NCI-H1694 (cell line): ENCODE data around the gene PIK3CD.
"Not testable (repeated sequence)": the region's sequence is repeated elsewhere in the genome, so short reads cannot be mapped to it uniquely, and the experiment has no call there.

Experiments used
- DNase-seq: peaks from one replicate; lab custom pipeline; 2025; lab: John Stamatoyannopoulos, UW

The PIK3CD gene

DNA sequence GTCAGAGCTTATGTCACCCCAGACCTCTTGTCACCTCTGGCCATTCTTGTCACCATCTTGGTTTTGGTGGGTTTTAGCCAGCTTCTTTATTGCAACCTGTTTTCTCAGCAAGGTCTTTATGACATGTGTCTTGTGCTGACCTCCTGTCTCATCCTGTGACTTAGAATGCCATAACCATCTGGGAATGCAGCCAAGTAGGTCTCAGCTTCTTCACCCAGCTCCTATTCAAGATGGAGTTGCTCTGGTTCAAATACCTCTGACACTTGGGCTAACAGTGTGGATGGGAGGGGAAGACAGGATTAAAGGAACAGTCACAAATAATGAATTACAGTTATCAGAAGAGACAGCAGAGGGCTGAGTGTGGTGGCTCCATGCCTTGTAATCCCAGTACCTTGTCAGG, 30.5 kb upstream of the PIK3CD start:
- DNase-seq: no peak

DNA sequence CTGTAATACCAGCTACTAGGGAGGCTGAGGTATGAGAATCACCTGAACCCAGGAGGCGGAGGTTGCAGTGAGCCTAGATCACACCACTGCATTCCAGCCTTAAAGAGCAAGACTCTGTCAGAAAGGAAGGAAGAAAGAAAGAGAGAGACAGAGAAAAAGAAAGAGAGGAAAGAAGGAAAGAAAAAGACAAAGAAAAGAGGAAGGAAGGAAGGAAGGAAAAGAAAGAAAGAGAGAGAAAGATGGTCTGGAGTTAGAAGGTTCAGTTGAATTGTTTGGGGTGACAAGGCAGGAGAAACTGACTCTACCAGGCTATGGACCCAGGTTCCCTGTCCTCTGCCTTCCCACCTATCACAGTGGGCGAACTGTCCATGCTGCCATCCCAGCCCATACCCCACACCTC, 27.4 kb upstream of the PIK3CD start:
- no peak for DNase-seq

DNA sequence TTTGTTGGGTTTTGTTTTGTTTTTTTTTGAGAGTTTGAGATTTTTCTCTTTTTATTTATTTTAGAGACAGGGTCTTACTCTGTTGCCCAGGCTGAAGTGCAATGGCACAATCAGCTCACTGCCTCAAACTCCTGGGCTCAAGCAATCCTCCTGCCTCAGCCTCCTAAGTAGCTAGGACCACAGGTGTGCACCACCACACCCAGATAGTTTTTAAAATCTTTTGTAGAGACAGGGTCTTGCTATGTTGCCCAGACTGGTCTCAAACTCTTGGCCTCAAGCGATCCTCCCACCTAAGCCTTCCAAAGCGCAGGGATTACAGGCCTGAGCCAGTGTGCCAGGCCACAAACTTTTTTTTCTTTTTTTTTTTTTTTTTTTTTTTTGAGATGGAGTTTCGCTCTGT, 26.5 kb upstream of the PIK3CD start:
- DNase-seq: not testable (repeated sequence)

DNA sequence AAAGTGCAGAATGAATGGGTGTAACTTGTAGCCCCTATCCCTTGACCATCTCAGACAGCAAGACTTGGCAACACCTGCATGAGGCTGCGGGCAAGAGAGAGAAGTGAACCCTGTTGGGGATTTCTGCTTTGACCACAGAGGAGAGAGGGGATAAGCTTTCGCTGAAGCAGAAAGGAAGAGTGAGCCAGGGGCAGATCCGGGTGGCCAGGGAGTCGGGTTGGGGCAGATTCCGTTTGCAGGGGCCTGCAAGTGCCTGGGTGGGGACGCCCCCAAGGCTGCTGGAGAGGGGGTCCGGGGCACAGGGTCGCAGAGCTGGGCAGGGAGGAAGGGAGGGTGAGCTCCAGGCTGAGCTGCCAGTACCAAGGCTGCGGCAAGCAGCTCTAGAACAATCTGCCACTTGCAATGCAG, 25.3 kb upstream of the PIK3CD start:
- DNase-seq: no peak

DNA sequence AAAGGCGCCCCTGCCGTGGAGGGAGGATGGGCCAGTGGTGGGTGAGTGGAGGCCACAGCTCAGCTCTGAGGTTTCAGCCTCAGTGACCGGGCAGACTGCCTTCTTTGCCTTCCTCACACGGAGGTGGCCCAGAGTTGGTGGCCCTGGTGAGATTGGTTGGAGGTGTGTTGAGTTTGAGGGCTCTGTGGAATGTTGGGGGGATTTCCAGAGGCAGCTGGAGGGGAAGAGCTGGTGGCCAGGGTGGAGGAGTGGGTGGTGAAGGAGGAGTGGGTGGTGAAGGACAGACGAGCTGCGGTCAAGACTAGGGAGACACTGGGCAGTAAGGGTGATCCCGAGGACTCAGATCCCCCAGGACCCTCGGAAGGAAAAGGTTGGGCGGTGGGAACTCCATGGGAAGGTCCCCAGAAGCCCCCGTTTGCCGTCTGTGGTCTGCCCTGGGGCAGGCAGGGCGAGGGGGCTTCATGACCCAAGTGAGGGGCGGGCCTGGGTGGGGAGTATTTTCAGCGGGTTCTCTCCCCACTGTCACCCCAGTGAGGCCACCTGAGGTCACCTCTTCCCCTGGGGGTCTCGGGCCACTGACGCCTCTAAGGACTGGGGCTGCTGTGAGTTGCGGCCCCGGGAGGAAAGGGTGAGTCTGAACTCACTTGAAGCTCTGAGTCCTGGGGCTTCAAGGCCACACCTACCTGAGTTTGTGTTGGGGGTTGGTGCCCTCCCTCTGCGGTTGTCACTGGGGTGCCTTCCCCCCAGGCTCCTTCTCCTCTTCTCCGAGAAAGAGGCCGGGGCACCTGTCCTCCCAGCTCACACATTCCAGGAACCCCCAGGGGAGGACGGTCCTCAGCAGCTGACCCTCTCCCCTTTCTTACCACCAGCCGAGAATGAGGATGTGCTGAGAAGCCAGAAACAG, 22.7 kb upstream of the PIK3CD start:
- DNase-seq: no peak

DNA sequence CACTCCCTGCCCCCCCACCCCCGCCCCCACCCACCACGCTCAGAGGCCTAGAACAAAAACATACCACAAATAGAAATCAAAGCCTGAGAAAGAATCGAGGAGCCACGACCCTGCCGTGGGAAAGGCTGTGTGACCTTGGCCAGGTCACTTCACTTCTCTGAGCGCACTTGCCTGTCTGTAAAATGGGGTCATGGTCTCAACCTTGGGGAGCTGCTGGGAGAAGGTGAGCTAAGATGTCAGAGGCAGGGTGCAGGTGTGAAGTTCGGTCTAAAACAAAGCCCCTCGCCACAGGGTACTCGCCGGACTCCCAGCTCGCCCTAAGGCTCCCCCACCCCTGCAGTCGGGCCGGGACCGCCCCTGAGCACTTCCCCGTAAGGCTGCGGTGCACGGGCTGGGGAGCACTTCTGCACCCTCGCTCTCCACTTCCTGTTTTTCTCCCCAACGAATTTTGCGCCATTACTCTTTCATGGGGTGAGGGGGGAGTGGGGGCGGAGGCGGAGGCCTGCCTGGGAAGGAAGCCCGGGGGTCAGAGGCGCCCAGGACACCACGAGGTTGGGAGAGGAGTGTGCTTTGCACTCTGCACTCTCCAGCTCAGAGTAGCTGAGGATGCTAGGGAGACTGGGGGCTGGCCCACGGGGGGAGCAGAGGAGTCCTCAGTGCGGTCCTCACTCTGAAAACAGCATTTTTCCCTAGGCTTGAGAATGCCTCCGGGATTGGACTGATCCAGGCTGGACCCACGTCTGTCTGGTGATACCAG, 21.9 kb upstream of the PIK3CD start:
- DNase-seq: no peak

DNA sequence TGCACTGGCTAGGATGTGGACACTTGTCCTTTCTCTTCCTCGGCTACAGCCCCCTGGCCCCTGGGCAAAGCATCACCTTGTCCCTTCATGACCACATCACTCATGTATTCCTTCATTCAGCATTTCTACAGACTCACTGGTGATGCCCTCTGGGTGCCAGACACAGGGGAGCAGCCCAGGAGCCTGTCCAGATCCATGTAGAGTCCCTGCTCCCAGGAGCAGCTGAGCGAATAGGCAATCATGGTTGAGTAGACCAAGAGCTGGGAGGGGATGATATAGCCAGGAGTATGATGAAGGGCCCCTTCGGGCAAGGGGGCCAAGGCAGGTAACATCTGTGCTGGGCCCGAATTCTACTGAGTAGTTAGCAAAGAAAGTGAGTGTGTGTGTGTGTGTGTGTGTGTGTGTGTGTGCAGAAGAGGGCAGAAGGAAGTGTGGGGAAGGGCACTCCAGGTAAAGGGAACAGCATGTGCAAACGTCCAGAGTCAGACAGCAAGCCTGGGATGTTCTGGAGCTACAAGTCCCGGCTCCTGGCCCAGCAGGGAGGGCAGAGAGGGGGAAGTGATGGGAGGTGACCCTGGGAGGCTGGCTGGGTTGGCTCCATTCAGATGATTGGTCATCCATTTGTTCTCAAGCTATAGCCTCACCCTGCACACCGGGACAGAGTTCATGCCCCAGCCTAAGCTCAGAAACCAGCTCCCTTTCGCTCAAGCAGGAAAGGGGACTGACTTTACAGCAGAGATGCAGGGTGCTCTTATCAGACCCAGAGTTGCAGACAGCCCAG, 21.0 kb upstream of the PIK3CD start:
- DNase-seq: no peak

DNA sequence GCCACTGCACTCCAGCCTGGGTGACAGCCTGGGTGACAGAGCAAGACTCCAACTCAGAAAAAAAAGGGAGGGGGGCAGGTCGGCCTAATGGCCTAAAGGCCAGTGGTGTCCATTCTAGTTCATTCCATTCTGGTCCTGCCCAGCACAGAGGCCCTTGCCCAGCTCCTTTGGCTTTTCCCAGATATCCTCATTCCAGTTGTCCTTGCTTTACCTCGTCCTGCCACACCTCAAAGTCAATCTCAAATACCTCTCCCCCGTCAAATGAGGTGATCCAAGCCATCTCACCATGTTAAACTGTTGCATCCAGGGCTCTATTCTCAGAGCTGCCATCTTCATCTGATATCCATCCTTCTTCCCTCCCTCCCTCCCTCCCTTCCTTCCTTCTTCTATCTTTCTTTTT, 19.9 kb upstream of the PIK3CD start:
- DNase-seq: no peak

DNA sequence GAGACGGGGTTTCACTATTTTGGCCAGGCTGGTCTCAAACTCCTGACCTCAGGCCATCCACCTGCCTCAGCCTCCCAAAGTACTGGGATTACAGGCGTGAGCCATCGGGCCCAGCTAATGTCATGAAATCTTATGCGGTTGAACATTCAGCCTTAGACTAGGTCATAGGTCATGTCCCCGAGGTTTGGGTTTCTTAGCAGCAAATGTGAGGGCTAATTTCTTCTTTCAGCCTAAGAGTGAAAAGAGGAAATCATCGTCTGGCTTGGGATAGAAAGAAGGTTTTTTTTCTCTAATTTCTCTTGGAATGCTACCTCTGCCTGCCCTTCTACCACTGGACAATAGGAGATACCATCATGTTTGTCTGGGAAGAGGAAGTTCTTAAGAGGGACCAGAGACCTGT, 18.0 kb upstream of the PIK3CD start:
- DNase-seq: no peak

DNA sequence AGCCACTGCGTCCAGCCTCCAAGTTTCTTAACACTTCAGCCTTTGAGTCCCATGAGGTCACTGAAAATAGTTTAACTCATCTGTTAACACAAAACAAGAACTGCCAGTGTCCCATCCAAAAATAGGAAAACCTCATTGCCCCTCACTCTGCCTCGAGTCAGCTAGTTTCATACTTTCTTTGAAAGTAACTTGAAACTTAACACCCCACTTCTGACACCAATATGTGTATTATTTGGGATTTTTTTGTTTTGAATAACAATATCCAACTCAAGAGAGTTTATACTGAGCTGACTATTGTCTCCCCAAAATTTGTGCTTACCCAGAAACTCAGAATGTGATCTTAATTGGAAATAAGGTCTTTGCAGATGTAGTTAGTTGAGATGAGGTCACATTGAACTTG, 16.9 kb upstream of the PIK3CD start:
- DNase-seq: no peak

DNA sequence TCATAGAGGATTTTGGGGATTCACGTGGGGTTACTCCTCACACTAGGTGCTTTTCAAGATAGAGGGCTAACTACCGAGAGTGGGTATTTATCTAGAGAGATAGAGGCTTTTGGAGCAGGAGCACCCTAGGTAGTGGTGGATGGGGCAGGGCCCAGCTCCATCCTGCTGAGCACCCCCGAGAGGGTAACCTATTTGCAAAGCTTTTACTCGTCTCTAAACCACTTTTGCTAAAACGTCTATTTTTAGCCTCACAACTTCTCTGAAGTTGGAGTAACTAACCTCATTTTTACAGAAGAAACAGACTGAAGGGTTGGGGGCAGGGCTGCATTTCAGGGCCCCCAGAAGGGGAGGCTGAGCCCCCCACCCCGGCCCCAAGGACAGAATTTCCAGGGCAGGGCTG, 12.3 kb upstream of the PIK3CD start:
- DNase-seq: no peak

DNA sequence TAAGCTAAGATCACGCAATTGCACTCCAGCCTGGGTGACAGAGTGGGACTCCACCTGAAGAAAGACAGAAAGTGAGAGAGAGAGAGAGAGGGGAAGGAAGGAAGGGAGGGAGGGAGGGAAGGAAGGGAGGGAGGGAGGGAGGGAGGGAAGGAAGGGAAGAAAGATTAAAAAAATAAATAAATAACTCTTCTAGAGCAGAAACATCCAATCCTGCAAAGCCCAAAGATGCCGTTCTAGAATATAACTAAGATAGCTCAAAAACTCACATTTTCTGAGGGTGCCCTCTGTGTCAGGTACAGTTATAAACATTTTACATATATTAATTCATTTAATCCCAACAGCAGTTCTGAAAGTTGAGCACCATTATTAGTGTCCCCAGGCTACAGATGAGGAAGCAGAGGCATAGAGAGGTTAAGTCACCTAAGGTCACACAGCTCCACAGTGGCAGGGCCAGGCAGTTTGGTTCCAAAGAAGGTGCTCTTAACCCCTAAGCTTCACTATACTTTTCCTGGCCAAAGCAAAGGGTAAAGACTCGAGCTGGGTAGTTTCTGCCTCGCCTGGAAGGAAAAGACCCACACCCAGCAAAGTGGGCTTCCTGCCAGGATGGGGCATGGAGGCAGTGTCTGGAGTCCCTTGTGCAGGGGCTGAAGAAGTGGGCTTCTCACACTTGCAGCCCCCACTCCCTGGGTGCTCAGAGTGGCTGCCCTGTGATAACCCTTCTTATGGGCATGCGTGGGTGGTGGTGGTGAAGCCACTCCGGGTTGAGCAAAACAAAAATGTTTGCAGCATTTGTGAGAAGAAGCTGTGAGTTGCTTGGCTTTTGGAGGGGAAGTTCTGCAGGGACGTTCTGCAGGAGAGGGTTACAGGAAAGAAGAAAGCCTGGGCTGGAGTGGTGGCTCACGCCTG, 7.9 kb upstream of the PIK3CD start:
- DNase-seq: no peak

DNA sequence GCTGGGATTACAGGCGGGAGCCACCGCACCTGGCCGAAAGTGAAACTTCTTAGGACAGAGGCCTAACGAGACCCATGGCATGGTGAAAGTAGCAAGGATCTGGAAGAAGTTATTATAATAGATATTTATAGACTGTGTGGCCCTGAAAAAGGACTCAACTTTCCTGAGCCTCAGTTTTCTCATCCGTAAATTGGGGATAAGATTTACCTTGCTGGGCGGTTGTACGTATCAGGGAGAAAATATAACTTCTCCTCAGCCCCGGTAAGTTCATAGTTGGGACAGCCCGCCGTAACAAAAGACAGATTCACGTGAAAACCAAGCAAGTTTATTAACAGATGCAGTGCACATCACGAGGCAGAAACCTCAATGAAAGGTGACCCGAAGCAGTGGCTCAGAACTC, 5.5 kb upstream of the PIK3CD start:
- DNase-seq: no peak

DNA sequence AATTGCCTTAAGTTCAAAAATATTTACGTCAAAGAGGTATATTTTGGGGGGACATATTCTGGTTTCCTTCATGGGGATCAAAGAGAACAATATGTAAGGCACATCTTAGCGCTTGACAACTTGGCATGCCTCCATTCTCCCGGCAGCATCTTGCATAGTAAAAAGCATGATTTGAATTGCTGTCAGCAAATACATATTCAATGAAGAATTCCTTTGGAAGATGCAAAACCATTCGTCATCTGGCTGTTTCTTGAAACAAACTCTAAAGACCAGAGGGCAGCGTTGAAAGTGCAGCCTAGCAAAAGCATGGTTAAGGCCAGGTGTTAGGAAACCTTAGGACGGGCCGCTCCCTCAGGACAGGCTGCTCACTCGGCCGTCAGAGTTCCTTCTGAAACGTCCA, 3.4 kb upstream of the PIK3CD start:
- DNase-seq: no peak

DNA sequence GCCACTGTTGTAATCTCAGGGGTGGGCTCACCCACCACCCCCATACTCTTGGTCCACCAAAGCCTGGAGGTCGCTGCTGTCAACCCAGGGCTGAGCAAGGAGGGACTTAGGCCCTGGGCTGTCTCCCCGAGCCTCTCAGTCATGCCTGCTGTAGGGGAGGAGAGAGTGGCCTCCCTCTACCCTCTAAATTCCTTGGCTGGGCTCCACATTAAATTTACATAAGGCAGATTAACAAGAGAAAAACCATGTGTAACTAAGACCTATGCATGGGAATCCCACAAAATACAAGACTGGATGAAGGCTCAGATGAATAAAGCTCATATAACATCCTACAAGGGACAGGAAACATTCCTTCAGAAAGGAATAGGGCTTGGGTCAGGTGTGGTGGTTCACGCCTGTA, 1.8 kb upstream of the PIK3CD start:
- no peak for DNase-seq

DNA sequence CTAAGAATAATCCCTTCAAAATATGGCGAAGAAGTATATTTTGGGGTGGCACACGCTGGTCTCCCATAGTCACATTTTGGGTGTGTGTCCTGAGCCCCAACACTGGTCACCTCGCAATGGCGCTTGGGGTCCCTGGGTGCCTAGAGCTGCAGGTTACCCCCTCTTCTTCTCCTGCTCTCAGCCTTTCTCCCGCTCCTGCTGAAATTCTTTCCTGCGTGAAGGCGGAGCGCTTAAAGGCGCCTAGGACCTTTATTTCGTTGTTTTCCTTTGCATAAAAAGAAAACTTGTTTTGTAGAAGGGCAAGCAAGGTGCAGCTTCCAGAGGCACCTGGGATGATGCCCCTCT, 339 bp upstream of the PIK3CD start:
- DNase-seq: no peak

DNA sequence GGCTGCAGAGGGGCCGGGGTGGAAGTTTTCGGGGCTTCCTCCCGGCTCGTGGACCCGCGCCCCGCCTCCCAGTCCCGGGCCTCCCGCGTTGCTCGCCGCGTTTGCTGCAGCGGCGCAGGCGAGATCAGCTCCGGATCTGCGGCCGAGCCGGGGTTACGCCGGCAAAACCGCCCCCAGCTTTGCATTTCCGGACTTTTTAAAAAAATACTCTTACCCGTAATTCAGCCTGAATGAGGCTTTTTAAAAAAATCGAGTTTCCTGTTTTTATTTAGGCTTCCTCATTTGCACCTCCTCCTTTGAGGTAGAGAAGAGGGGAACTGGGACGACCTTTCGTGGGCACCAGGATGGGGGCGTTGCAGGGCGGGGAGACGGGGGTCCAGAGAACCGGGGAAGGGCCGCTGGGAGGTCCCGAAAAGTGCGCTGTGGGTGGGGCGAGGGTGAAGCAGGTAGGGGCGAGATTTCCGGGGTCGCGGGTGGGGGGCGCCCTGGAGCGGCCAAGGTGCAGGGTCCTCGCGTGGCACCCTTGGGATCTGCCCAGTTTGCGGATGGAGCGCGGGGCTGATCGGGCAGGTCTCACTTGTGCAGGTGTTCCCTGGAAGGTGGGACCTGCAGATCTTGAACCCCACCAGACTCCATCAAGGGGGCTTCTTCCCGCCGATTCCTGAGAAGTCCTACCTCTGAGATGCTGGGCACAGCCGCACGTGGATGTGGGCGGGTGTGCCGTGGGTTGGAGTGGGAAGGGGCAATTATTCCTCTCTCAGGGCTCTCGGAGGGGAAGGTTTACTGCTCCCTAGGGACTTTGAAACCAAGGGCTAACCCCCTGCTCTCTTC, 1.1 kb downstream of the PIK3CD start:
- DNase-seq: no peak

DNA sequence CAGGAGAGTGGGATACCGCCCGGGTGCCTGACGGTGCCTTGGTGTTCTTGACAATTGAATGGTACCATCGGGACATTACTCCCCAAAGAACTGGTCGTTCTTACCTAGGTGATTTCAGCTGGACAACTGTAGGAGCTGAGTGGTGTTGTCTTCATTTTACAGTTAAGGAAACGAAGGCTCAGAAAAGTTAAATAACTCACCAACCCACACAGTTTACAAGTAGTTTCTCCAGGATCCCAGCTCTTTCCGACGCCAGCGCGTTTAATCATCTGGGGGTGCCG, 1.6 kb downstream of the PIK3CD start:
- DNase-seq: no peak

DNA sequence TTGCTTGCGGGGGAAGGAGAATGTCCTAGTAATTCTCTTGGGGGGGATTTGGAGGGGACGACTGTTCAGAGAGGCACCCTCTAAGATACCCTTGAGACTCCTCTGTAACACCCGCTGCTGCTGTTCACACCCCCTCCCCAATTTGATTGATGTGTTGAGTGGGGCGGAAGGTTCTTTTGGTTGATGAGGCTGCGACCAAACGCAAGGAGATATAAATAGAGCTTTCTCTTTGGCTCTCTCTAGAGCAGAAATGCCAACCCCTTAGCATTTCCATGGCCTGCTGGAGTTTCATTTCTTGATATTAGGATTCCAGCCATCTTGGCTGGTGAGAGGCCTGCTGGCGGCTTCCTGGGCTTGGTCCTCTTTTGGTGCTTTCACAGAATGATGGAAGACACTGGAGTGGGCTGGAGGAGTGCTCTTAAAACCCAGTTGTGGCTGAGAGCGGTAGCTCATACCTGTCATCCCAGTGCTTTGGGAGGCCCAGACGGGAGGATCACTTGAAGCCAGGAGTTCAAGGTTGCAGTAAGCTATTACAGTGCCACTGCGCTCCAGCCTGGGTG, 2.0 kb downstream of the PIK3CD start:
- no peak for DNase-seq

DNA sequence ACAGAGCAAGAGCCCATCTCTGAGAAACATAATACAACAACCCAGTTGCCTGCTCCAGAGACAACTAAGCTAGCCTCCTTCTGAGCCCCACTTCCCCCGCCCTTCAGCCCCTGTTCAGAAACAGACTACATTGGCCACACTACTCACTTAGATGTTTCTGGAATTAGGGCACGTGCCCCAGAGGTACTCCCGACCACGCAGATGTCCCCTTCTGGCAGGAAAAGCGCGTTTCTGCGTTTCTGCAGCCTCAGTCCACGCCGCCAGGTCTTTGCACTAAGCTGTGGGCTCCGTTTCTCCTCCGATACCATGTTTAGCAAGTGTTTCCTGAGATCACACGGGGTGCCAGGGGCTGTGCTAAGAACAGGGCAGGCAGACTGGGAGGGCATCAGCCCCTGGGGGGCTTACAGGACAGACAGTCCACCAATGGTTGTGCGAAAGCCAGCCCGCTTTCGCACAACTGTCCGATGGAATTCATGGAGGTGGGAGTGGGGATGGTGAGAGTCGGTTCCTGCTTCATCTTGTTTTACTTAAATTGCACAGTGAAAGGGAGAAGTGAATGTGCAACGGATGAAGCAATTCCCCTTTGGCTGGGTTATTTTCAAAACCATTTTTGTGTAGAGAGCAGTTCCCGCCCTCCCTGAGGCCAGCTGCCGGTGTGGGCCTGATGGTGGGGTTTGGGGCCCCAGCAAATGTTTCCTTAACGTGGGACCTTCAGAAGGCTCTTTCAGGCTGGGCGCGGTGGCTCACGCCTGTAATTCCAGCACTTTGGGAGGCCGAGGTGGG, 2.7 kb downstream of the PIK3CD start:
- no peak for DNase-seq
